Stimulated activated CD8-positive, alpha-beta memory T cell treated with anti-CD3 and anti-CD28 coated beads, Interleukin-15, amount 100 ng/mL, for 24 hours (primary cell): ENCODE results near the gene GATB.

Experiments used
- DNase-seq: peaks from one replicate; pipeline ENCODE4 v3.0.0-alpha.2; 2020; ENCODE audit warnings: low read depth

The GATB gene

GRCh38 chr4:151760712-151761661, at the start of gene GATB:
Gene GATB, minus strand, starts transcription at chr4:151761007. Its CDS starts 25 bp downstream, at chr4:151760982.
- DNase-seq, result peak; percentile 66

- no peak for DNase-seq
Observed at GRCh38 chr4:151810476-151810875, 49.7 kb upstream of the GATB start.

- DNase-seq, result no peak
Observed at GRCh38 chr4:151809716-151810115, 48.9 kb upstream of the GATB start.

- DNase-seq, result no peak
Observed at GRCh38 chr4:151808542-151808941, 47.7 kb upstream of the GATB start.

- no peak for DNase-seq
Observed at GRCh38 chr4:151808120-151808529, 47.3 kb upstream of the GATB start.

GRCh38 chr4:151807220-151807619, 46.4 kb upstream of the GATB start:
- DNase-seq, result no peak

- no peak for DNase-seq
Observed at GRCh38 chr4:151806511-151806927, 45.7 kb upstream of the GATB start.

- no peak for DNase-seq
Observed at GRCh38 chr4:151804821-151805220, 44.0 kb upstream of the GATB start.

- no peak for DNase-seq
Observed at GRCh38 chr4:151804086-151804630, 43.4 kb upstream of the GATB start.

GRCh38 chr4:151803246-151803645, 42.4 kb upstream of the GATB start:
- no peak for DNase-seq

- peak; percentile 18 for DNase-seq
Observed at GRCh38 chr4:151801547-151802516, 41.0 kb upstream of the GATB start.

GRCh38 chr4:151799417-151800012, 38.7 kb upstream of the GATB start:
- DNase-seq, result no peak

GRCh38 chr4:151798678-151799416, 38.0 kb upstream of the GATB start:
- no peak for DNase-seq

GRCh38 chr4:151797853-151798252, 37.0 kb upstream of the GATB start:
- DNase-seq, result no peak

GRCh38 chr4:151797131-151797530, 36.3 kb upstream of the GATB start:
- no peak for DNase-seq

GRCh38 chr4:151796106-151796505, 35.3 kb upstream of the GATB start:
- DNase-seq, result no peak

GRCh38 chr4:151792995-151793394, 32.2 kb upstream of the GATB start:
- DNase-seq, result no peak

- DNase-seq, result no peak
Observed at GRCh38 chr4:151792530-151792929, 31.7 kb upstream of the GATB start.

- no peak for DNase-seq
Observed at GRCh38 chr4:151788021-151788420, 27.2 kb upstream of the GATB start.

GRCh38 chr4:151786158-151786495, 25.3 kb upstream of the GATB start:
- no peak for DNase-seq

- DNase-seq, result no peak
Observed at GRCh38 chr4:151785484-151786157, 24.8 kb upstream of the GATB start.
